ENCODE results near the gene DBR1.

The DBR1 gene

GRCh38 chr3:138174421-138175131, at the start of gene DBR1:
DBR1 (minus strand) TSS chr3:138174921; CDS start chr3:138174795, 126 bp downstream.
- peak; percentile 89 for DNase-seq

- DNase-seq: no peak
Measured at GRCh38 chr3:138222942-138223287, 48.2 kb upstream of the DBR1 start.

- no peak for DNase-seq
Measured at GRCh38 chr3:138222131-138222941, 47.6 kb upstream of the DBR1 start.

GRCh38 chr3:138220788-138221187, 46.1 kb upstream of the DBR1 start:
- no peak for DNase-seq

GRCh38 chr3:138220242-138220641, 45.5 kb upstream of the DBR1 start:
- DNase-seq: no peak

- DNase-seq: no peak
Measured at GRCh38 chr3:138219255-138219654, 44.5 kb upstream of the DBR1 start.

GRCh38 chr3:138213398-138214085, 38.8 kb upstream of the DBR1 start:
- DNase-seq: no peak

GRCh38 chr3:138210528-138210927, 35.8 kb upstream of the DBR1 start:
- DNase-seq: no peak

GRCh38 chr3:138206196-138206595, 31.5 kb upstream of the DBR1 start:
- DNase-seq: no peak

GRCh38 chr3:138205527-138205926, 30.8 kb upstream of the DBR1 start:
- no peak for DNase-seq

- DNase-seq: no peak
Measured at GRCh38 chr3:138203938-138204337, 29.2 kb upstream of the DBR1 start.

- DNase-seq: no peak
Measured at GRCh38 chr3:138202945-138203701, 28.4 kb upstream of the DBR1 start.

- DNase-seq: no peak
Measured at GRCh38 chr3:138200424-138200823, 25.7 kb upstream of the DBR1 start.

- DNase-seq: no peak
Measured at GRCh38 chr3:138199851-138200250, 25.1 kb upstream of the DBR1 start.

GRCh38 chr3:138197524-138197923, 22.8 kb upstream of the DBR1 start:
- no peak for DNase-seq

GRCh38 chr3:138197058-138197457, 22.3 kb upstream of the DBR1 start:
- no peak for DNase-seq

- DNase-seq: no peak
Measured at GRCh38 chr3:138196023-138196422, 21.3 kb upstream of the DBR1 start.

- no peak for DNase-seq
Measured at GRCh38 chr3:138195481-138195880, 20.8 kb upstream of the DBR1 start.

GRCh38 chr3:138188013-138188730, 13.5 kb upstream of the DBR1 start:
- DNase-seq: no peak

GRCh38 chr3:138187296-138188012, 12.7 kb upstream of the DBR1 start, which contains the start of gene ARMC8:
ARMC8 (plus strand) TSS chr3:138187301; CDS start chr3:138187555, 254 bp downstream.
- DNase-seq: peak; percentile 36

- DNase-seq: peak; percentile 92
Measured at GRCh38 chr3:138186803-138187295, 12.1 kb upstream of the DBR1 start.
